ENCODE results near the gene ZBTB47.

The ZBTB47 gene

DNA sequence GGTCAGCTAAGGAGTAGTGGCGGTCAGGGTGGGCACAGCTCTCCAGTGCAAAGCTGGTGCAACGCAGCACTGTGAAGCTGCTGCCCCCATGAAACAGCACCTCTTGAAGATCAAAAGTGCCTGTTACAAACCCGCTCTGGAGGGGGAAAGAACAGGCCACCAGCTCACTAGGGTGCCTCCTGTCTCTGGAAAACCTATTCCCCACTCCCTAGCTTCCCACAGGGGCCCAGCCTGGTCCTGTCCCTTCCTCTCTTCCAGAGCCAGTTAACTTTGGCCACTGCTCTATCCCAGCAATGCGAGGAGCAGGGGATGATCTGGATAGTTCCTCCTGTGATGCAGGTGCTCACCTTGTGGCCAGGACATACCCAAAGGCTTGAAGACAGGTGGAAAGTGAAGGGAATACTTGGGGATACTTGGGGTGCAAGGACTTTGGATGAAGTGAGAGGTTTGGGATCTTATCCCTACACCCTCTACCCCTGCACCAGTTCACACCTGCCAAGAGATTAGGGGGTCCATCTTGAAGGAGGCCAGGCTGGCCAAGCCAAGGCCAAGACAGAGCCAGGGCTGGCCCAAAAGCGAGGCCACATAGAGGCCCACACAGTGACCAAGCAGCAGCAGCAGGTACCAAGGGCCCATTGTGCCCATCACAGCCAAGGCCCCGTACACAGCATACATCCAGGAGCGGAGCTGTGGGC, 44.9 kb downstream of the ZBTB47 start:
- DNase-seq (ENCODE audit: low read depth in 2 of 2, low spot score in 1 of 2) = no peak

DNA sequence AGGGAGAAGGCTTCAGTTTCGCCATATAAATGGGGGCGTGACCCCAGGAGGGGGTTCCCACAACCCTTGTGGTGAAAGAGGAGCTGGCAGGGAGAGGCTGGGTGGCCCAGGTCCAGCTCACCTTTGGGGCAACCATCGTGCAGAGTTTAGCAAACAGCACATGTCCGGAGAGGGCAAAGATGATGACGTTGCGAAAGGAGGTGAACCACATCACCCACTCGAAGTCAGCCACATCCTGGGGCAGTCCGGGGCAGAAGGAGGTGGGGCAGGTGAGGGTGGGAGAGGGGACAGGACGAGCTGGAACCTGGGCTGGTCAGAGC, 45.4 kb downstream of the ZBTB47 start:
- DNase-seq (ENCODE audit: low read depth in 2 of 2, low spot score in 1 of 2) = no peak

DNA sequence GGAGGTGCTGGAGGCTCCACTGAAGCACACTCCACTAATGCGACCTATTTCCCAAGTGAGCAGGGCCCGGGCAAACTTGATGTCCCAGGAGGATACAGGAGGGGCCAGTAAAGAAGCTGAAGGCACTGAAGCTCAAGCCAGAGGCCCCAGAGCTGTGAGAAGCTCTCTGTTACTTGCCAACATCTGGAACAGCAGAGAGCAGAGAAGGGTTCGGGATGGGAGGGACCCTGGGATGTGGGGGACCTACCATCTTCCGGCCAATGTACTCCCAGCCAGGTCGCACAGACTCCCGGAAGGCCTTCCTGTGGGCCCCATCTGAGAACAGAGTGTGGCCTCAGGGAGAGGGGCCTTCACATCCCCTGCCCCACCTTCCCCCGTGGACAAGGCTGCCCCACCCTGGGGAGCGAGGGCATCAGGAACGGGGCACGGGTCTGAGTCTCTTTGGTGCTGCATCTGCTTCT, 46.0 kb downstream of the ZBTB47 start:
- DNase-seq (ENCODE audit: low read depth in 2 of 2, low spot score in 1 of 2) = no peak

DNA sequence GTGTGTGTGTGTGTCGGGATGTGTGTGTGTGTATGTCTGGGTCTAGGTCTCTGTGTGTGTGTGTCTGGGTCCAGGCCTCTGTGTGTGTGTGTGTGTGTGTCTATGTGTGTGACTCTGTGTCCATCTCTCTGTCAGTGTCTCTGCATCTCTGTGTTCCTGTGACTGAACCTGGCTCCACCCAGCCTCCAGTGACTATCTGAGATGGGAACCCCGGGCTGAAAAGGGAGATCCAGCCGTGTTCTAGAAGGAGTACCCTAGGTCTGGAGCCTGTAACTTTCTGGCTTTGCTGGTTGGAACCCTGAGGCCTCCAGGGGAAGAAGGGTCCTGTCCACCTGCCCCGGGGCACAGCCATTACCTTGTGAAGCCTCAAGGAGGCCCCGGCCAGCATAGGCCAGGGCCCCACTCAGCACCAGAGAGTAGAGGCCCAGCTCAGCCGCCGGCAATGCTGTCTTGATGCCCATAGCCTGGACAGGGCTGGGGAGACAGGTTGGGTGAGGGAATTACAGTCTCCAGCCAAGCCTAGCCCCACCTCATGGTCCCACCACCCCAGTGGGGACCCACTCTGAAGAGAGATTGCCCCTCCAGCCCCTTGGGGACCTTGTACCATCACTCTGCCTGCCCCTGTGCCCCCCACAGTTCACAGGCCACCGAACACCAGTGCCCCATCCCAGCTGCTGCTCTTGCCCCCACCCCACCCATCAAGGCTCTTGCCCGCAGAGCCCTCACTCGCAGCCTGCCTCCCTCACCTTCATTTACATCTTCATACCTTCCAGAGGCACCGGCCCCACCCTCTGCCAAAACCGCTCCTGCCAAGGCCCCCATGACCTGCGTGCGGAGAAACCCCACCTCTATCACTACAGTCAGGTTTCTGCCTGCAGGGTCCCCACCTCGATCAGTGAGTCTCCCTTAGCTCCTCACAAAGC, 47.1 kb downstream of the ZBTB47 start:
- DNase-seq (ENCODE audit: low read depth in 2 of 2, low spot score in 1 of 2) = no peak

DNA sequence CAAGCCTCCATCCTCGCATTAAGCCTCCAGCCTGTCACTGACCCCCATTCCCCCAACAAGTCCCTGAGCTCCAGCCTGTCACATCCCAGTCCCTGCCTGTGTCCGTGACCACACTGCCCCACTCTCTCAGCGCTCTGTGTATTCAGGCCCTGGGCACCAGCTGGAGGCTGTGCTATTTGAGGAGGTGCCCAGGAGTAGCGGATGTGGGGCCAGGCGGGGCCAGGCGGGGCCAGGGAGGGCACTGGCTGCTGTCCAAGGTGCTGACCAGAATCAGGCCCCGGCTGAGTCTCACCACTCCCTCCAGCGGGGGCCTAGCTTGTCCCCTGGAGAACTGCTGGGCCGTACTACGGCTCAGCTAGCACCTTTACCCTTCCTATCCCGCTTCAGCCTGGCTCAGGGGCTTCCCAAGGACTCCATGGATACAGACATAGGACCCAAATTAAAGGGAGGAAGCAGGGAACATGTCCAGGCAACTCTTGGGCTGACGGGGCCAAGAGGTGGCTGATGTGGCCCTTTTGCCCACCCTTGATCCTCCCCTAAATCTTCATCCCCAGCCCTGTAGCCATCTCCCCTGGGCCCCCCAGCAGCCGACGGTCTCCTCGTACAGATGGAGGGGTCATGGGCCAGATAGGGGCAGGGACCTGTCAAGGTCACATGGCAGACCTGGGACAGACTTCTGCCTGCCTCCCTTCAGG, 48.0 kb downstream of the ZBTB47 start:
- DNase-seq (ENCODE audit: low read depth in 2 of 2, low spot score in 1 of 2) = no peak

DNA sequence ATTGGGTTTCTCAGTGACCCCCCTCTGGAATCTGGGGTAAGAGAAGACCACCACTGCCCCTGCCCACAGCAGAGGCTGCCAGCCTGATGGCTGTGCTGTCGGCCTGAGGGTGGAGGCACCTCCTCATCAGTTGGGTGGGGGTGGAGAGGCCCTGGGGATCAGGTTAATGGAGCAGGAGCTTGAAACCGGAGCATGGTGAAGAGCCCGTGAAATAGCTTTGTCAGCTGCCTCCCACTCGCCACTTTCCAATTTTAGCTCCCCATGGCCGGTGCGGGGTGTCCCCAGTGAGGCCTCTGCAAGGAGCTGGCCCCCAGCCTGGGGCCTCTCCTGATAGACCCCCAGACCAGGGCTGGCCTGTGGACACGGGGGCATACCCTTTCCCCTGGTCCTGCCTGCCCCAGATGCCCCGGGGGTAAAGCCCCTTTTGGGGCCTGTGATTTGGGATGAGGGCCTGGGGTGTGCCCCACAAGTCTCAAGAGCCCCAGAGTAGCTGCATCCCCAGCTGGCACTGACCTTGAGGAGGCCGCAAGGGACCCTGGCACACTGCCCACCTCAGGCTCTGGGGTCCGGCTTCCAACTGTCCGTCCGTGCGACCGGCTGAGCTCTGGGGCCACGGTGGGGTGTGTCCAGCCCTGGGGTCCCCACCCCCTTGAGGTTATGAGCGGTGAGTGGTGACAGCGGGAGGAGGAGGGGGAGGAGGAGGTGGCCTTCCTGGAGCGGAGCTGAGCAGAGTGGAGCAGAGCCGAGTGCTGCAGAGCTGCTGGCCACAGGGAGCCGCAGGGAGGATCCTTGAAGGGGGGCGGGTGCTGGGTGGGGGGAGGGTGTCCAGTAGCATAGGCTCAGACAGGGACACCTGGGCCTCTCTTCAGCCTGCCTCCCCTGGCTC, 48.8 kb downstream of the ZBTB47 start, which contains the start of gene HHATL:
Gene HHATL (minus strand): TSS at position 733 of the 886 bp plus-strand sequence. CDS start 1,972 bp downstream, outside the sequence.
- no peak for DNase-seq (ENCODE audit: low read depth in 2 of 2, low spot score in 1 of 2)

DNA sequence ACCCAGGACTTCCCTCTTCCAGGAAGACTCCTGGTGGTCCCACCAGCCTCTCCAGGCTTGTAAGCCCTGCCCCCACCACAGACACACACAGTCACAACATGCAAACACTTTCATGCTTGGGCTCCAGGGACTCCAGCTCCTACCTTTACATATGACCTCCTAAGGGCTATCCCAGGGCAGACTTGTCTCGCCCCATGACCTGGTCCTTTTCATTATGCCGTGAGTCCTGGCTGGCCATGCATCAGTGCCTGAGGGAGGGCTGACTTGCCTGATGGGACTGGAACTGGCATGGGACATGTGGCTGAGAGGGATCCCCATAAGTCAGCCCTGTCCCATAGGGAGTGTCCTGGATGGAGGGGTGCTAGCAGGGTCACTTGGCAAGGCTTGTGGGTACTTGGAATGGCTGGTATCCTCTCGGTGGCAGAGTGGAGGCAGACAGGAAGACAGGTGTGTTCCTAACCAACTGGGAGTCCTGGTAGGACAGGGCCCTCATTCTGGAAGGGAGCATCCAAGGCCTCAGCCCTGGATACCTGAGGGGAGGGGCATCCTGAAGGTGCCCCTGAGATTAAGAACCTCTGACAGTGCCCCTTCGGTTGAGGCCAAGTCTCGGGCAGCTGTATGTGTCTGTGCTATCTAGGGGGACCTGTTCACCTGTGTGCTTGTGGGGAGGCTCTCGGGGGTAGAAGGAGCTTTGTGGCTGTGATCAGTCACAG, 49.6 kb downstream of the ZBTB47 start:
- DNase-seq (ENCODE audit: low read depth in 2 of 2, low spot score in 1 of 2) = no peak

DNA sequence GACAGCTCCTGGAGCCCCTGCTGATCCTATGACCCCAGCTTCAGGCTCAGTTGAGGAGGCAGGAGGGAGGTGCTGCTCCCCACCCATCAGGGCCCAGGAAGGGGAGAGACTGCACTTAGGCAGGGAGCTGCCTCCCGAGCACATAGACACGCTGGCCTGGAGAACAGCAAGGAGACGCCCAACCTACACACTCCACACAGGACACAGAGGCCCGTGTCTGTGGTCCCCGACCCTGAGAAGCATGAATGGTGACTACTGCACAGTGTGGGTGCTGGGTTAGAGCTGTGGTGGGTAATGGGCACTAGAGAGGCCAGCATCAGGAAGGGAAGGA, 50.2 kb downstream of the ZBTB47 start:
- DNase-seq (ENCODE audit: low read depth in 2 of 2, low spot score in 1 of 2) = no peak

DNA sequence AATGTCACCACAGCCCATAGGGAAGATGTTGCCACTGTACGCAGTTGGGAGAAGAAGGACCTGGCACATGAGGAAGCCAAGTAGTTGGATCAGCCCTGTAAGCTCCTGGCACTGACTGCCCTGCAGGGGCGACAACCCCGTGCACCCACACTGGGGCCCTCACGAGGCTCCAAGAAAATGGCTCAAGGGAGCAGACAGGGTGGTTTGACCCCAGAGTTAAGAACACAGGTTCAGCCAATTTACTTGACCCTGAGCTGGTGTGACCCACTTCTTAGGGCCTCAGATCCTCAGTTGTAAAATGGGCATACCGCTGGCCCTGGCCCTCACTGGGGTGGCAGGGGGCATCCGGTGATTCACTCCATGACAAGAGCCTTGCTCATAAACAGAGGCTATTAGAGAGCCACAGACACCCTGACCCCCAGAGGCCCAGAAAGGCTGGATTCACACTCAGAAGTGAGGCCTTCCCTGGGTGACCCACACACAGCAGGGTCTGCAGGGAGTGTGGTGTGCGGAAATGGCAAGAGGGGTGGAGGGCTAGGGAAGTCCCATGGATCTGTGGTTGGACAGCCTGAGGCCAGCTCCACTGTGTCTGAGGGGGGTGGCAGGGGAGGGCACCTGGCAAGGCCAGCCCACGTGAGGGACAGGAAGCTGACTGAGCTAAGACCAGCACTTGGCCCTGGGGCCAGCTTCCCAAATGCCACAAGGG, 50.8 kb downstream of the ZBTB47 start:
- DNase-seq (ENCODE audit: low read depth in 2 of 2, low spot score in 1 of 2) = no peak

DNA sequence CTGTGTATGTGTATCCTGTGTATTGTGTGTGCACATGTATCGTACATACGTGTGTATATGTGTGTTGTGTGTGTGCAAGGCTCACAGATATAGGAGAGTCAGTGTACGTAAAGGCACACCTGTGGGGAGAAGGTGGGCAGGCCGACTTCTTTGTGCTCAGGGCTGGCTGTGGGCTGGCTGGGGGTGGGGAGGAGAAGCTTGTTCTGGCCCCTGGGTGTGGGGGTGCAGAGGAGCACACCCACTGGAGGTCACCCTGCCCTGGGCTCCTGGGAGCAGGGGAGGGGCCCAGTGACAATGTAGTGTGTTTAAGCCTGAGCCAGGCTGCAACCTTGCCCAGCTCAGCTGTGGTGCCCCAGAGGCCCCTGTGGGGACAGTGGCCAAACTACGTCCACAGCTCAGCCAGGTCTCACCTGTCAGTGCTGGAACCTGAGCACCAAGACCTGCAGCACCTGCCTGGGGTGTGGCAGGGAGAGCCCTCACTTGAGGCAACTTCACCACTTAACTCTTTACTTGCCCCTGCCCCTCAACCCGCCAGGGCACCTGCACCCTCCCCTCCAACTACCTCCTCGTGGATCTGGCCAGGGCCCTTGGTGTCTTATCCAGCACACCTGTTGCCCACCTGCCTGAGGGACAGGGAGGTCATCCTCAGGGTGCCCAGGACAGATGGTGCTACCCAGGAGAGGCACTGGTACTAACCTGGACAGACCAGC, 51.7 kb downstream of the ZBTB47 start:
- no peak for DNase-seq (ENCODE audit: low read depth in 2 of 2, low spot score in 1 of 2)

DNA sequence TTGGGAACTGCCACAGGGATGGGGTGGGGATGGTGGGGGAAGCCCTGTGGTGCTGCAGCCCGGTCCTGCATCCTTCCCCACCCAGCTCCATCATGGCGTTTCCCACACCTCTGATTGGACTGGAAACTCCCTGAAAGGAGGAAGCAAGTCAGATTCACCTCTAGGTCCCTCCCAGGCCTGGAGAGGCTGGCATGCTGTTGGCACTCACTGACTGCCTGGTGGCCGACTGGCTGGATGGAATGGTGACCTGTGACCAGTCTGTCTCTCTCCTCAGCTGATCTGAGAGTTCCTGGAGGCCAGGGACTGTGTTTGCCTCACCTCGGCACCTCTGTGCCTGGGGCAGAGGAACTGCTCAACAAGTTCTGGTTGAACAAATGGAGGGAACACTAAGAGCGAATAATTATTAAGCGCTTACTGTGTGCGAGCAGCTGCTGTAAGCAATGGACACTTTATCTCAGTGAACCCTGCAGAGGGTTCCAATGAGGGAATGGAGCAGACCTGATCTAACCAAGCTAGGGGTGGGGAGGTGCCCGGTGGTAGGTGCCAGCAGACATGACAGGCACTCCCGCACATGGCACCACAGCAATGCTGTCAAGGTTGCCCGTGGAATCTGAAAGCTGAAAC, 52.6 kb downstream of the ZBTB47 start:
- DNase-seq (ENCODE audit: low read depth in 2 of 2, low spot score in 1 of 2) = no peak

DNA sequence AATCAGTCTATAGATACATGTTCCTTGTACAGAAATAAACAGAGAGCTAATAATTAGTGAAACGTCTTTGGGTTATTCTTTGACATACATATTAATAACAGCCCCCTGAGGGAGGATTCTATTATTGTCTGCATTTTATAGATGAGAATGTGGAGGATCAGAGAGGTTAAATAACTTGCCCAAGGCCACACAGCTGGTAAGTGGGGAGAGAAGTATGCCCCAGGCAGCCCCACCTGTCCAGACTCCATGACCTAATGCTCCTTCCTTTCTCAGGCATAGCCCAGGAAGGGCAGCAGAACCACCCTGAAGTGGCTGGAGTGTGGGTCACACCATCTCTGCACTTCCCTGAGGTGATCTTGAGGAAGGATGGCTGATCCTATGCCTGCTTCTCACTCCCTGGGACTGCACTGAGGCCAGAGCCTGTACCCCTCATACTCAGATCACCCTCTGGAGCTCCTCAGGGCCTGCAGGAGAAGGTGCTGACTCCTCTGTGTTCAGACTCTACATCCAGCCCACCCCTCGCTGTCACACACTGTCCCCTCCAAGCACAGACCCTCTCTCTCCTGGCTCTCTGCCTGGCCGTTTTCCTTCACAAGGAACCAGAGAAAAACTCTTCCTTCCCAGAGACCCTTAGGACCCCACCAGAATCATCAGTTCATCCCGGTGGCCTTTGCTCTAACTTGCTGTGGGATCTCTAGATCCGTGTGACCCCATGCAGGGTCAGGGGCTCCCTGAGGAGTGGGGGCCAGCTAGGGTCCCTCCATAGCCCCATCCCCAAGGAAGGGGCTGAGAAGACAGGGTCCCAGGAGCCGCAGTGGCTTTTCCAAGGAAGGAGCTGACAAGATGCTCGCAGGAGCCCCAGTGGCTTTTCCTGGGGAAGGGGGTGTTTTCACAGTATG, 53.5 kb downstream of the ZBTB47 start:
- no peak for DNase-seq (ENCODE audit: low read depth in 2 of 2, low spot score in 1 of 2)

DNA sequence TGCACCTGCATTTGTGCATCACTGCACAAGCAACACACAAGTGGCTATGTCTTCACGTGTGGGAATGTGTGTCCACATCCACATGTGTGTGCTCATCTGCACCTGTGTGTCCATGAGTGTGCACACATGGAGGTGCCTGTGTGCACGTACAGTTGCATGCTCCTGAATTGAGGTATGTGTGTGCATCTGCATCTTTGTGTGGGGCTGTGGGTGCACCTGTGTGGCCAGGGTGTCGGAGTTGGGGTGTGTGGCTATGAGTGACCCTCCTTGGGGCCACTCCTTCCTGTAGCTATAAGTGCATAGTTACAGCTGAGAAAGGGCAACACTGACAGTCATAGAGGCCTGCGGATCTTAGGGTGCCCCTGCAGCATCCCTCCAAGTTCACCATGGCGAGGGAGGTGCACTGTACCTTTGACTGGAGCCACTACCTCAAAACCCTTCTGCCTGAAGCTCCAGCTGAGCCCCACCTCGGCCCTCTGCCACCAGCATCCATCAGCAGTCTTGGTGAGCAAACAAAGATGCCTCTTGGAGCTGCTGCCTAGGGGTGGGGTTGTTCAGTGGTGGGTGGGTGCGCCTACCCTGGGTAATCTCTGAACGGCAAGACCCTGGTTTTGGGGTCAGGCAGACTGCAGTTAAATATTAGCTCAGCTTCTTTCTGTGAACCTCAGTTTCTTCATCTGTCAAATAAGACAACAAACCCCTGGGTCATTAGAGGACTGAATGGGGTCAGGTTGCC, 54.3 kb downstream of the ZBTB47 start:
- no peak for DNase-seq (ENCODE audit: low read depth in 2 of 2, low spot score in 1 of 2)

DNA sequence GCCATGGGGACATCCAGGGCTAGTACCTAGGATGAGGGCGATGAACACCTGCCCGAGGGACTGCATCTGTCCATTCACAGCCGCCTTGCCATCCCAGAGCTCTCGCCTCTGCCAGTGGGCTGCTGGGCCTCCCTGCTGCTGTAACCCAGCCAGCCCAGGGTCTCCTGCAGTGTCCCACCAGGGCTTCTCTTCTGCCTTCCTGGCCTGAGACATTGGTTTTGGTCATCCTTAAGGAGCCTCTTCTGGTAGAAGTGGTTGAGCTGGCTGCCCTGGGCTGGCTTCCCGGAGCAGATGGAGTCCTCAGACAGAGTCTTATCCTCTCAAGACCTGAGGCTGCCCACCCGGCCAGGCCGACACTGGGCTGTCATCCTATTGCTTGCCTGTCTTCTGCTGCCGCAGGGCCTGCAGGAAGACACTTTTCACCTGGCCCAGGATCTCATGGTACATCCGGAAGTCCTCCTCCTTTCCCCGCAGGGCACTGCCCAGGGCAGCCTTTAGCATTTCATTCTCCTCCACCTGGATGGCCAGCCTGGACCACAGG, 55.2 kb downstream of the ZBTB47 start:
- no peak for DNase-seq (ENCODE audit: low read depth in 2 of 2, low spot score in 1 of 2)

DNA sequence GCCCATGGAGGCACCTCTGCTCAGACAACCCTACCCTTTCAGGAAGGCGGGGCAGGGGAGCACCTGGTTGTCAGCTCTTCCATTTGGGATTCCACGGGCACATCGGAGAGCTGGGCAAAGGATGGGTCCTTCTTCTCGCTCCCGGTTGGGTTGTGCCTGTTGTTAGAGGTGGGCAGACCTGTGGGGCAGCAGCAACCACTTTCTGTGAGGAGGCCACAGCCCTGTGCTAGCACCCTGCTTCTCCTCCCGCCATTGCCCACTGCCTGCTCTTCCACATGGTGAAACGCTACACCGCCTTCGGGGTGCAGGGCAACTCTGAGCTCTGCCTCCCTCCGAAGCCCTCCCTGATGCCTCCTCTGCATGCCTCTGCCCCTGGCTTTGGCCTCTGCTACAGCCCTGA, 56.1 kb downstream of the ZBTB47 start:
- DNase-seq (ENCODE audit: low read depth in 2 of 2, low spot score in 1 of 2) = no peak

DNA sequence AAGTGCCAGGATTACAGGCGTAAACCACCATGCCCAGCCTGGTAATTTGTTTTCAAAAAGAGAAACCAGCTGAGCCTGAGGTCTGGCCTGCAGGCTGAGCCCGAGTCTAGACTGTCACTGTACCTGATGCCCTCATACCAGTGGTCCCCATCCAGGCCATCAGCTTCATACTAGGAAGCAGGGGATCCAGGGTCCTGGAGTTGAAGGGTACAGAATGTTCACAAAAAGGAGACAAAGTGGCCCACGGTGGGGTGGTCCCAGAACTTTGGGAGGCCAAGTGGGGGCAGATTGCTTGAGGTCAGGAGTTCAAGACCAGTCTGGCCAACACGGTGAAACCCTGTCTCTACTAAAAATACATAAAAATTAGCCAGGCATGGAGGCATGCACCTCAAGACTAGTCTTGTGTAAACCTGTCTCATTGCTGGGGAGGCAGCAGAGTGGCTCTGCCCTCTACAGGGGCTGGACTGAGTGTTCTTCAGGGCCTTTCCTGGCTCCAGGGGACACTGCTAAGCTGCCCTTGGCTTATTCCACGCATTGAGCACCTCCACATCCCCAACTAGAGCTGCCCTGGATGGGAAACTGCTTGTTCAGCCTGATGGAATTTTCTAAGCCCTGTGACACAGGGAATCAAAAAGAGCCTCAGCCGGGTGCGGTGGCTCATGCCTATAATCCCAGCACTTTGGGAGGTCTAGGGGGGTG, 57.0 kb downstream of the ZBTB47 start:
- no peak for DNase-seq (ENCODE audit: low read depth in 2 of 2, low spot score in 1 of 2)

Data from stimulated activated CD8-positive, alpha-beta memory T cell treated with anti-CD3 and anti-CD28 coated beads, Interleukin-4, amount 100 ng/mL, for 4 hours (primary cell).